ENCODE data around the gene SEC14L3.

SEC14L3 gene

GRCh38 chr22:30511109-30511508 is 39.3 kb upstream of the SEC14L3 start:
- H3K4me3 ChIP-seq (replicated peaks; ENCODE audit: insufficient read depth, low read length): no peak overlapping the region
- TF ChIP-seq REST (IDR thresholded peaks at IDR 0.05; ENCODE audit: insufficient replicate concordance, low read depth): no peak
- no peak for TF ChIP-seq CTCF (IDR thresholded peaks at IDR 0.05; ENCODE audit: insufficient read depth, low read length)
- no peak for TF ChIP-seq POLR2AphosphoS5 (IDR thresholded peaks at IDR 0.05; ENCODE audit: low read depth)
- TF ChIP-seq GABPA (IDR thresholded peaks at IDR 0.05; ENCODE audit: low read depth): no peak
- DNase-seq (ENCODE audit: low read depth in 1 of 2, low spot score in 1 of 2): no peak
- peaks cover 8% of the 10 kb centered on the region for H3K27me3 ChIP-seq (ENCODE audit: insufficient read depth, poor library complexity, severe bottlenecking)
- H3K27ac ChIP-seq (replicated peaks): no peak overlapping the region

- peaks cover 24% of the 10 kb centered on the region for H3K27me3 ChIP-seq (ENCODE audit: insufficient read depth, poor library complexity, severe bottlenecking)
- no peak for TF ChIP-seq GABPA (IDR thresholded peaks at IDR 0.05; ENCODE audit: low read depth)
- TF ChIP-seq POLR2AphosphoS5 (IDR thresholded peaks at IDR 0.05; ENCODE audit: low read depth): no peak
- TF ChIP-seq SPI1 (IDR thresholded peaks at IDR 0.05; ENCODE audit: borderline replicate concordance, low read depth): no peak
- no peak for TF ChIP-seq REST (IDR thresholded peaks at IDR 0.05; ENCODE audit: insufficient replicate concordance, low read depth)
- no peak for TF ChIP-seq CTCF (IDR thresholded peaks at IDR 0.05; ENCODE audit: insufficient read depth, low read length)
- DNase-seq (ENCODE audit: low read depth in 1 of 2, low spot score in 1 of 2): no peak
- H3K27ac ChIP-seq (replicated peaks): no peak overlapping the region
- no peak overlapping the region for H3K4me3 ChIP-seq (replicated peaks; ENCODE audit: insufficient read depth, low read length)
Measured at GRCh38 chr22:30508216-30508615, 36.4 kb upstream of the SEC14L3 start.

- TF ChIP-seq REST (IDR thresholded peaks at IDR 0.05; ENCODE audit: insufficient replicate concordance, low read depth) (no peak), POLR2AphosphoS5 (IDR thresholded peaks at IDR 0.05; ENCODE audit: low read depth) (no peak), CTCF (IDR thresholded peaks at IDR 0.05; ENCODE audit: insufficient read depth, low read length) (no peak), GABPA (IDR thresholded peaks at IDR 0.05; ENCODE audit: low read depth) (no peak), SPI1 (IDR thresholded peaks at IDR 0.05; ENCODE audit: borderline replicate concordance, low read depth) (no peak)
- Histone ChIP-seq H3K27ac (replicated peaks) (no peak overlapping the region), H3K4me3 (replicated peaks; ENCODE audit: insufficient read depth, low read length) (no peak overlapping the region), H3K27me3 (ENCODE audit: insufficient read depth, poor library complexity, severe bottlenecking) (peaks cover 24% of the 10 kb centered on the region)
- no peak for DNase-seq (ENCODE audit: low read depth in 1 of 2, low spot score in 1 of 2)
Measured at GRCh38 chr22:30507670-30508069, 35.9 kb upstream of the SEC14L3 start.

Measured in HL-60 (cell line).